OCI-LY1 (cell line): ENCODE measurements around the gene XRCC1.
"Not testable (repeated sequence)": the region's sequence is repeated elsewhere in the genome, so short reads cannot be mapped to it uniquely, and the experiment has no call there.

ENCODE experiments used
- H2AFZ ChIP-seq: fragments of 200-600 bp; sonication (generic), shearing (Covaris generic); 2 replicates; pipeline ENCODE4 v1.6.0; 2014; ENCODE audit warnings: antibody characterized with exemption, mild to moderate bottlenecking, low read length
- H3F3A ChIP-seq: fragments of 200-600 bp; sonication (generic), shearing (Covaris generic); 2 replicates; pipeline ENCODE4 v1.6.0; 2014; ENCODE audit warnings: mild to moderate bottlenecking, antibody characterized with exemption, low read length, moderate library complexity; ENCODE audit not compliant: insufficient read depth
- H3K27ac ChIP-seq: fragments of 200-600 bp; sonication (generic); 2 replicates; pipeline ENCODE4 v1.5.1; 2014; ENCODE audit warnings: low read length, mixed run types, mild to moderate bottlenecking, low read depth; ENCODE audit not compliant: poor library complexity, severe bottlenecking
- H3K27me3 ChIP-seq: fragments of 200-600 bp; sonication (generic); 2 replicates; pipeline ENCODE4 v1.6.0; 2014; ENCODE audit warnings: antibody characterized with exemption, mild to moderate bottlenecking, low read length, moderate library complexity; ENCODE audit not compliant: insufficient read depth
- H3K36me3 ChIP-seq: fragments of 200-600 bp; sonication (generic); 2 replicates; pipeline ENCODE4 v1.6.1; 2014; ENCODE audit warnings: mild to moderate bottlenecking, antibody characterized with exemption, low read length, moderate library complexity, mixed read lengths; ENCODE audit not compliant: insufficient read depth
- H3K4me1 ChIP-seq: fragments of 200-600 bp; sonication (generic); 2 replicates; pipeline ENCODE4 v1.5.1; 2014; ENCODE audit warnings: mild to moderate bottlenecking, low read length, moderate library complexity; ENCODE audit not compliant: insufficient read depth, severe bottlenecking
- H3K4me2 ChIP-seq: fragments of 200-600 bp; sonication (generic), shearing (Covaris generic); 2 replicates; pipeline ENCODE4 v1.6.1; 2014; ENCODE audit warnings: low read length
- H3K4me3 ChIP-seq: fragments of 200-600 bp; sonication (generic); 2 replicates; pipeline ENCODE4 v1.5.1; 2014; ENCODE audit warnings: low read length, low read depth, mild to moderate bottlenecking, mixed read lengths; ENCODE audit not compliant: poor library complexity, severe bottlenecking
- H3K79me2 ChIP-seq: fragments of 200-600 bp; shearing (Covaris generic); 2 replicates; pipeline ENCODE4 v1.6.1; 2016; ENCODE audit warnings: mixed run types, low read length, mixed read lengths; ENCODE audit not compliant: insufficient read depth
- H3K9ac ChIP-seq: fragments of 200-600 bp; sonication (generic), shearing (Covaris generic); 2 replicates; pipeline ENCODE4 v1.6.1; 2014; ENCODE audit warnings: mild to moderate bottlenecking, low read length, mixed read lengths
- H3K9me2 ChIP-seq: fragments of 200-600 bp; sonication (generic), shearing (Covaris generic); 2 replicates; pipeline ENCODE4 v1.6.1; 2014; ENCODE audit warnings: low read depth, mild to moderate bottlenecking, low read length, mixed read lengths
- H3K9me3 ChIP-seq: fragments of 200-600 bp; shearing (Covaris generic); 2 replicates; pipeline ENCODE4 v1.6.1; 2014; ENCODE audit warnings: low read length, mixed read lengths
- H4K20me1 ChIP-seq: fragments of 200-600 bp; sonication (generic), shearing (Covaris generic); 2 replicates; pipeline ENCODE4 v1.6.0; 2016; ENCODE audit warnings: mild to moderate bottlenecking, low read length; ENCODE audit not compliant: insufficient read depth
- CTCF ChIP-seq: fragments of 200-600 bp; sonication (generic), shearing (Covaris generic); IDR thresholded peaks from 2 replicates; pipeline ENCODE4 v1.5.1; 2017; ENCODE audit warnings: mild to moderate bottlenecking, antibody characterized with exemption, low read length, moderate library complexity, mixed read lengths
- EZH2 ChIP-seq: fragments of 200-600 bp; sonication (generic), shearing (Covaris generic); IDR thresholded peaks from 2 replicates; pipeline ENCODE4 v1.8.0; 2017; ENCODE audit warnings: borderline replicate concordance, mixed run types, mild to moderate bottlenecking, antibody characterized with exemption, low read length, moderate library complexity, mixed read lengths

The XRCC1 gene

GRCh38 chr19:43591904-43592772 is 16.8 kb upstream of the XRCC1 start:
- H3K9me2 ChIP-seq, result no peaks in the 10 kb centered on the region
- H4K20me1 ChIP-seq, result no peaks in the 10 kb centered on the region
- no peak overlapping the region for H3K9ac ChIP-seq
- peaks cover 13% of the 10 kb centered on the region; the same call in 1 of the 2 replicates for H3K36me3 ChIP-seq
- no peaks in the 10 kb centered on the region for H3K27me3 ChIP-seq
- no peaks in the 10 kb centered on the region for H3K9me3 ChIP-seq
- H3K27ac ChIP-seq, result no peak overlapping the region
- peaks cover 6% of the 10 kb centered on the region for H3K79me2 ChIP-seq
- no peak overlapping the region for H2AFZ ChIP-seq
- no peak overlapping the region for H3K4me2 ChIP-seq
- H3F3A ChIP-seq, result no peaks in the 10 kb centered on the region
- peaks cover 22% of the 10 kb centered on the region for H3K4me1 ChIP-seq
- H3K4me3 ChIP-seq, result no peak overlapping the region
- TF ChIP-seq EZH2 (no peak), CTCF (no peak)

GRCh38 chr19:43589678-43590077 is 14.4 kb upstream of the XRCC1 start:
- Histone ChIP-seq H3K27ac (no peak overlapping the region), H3K9ac (no peak overlapping the region), H3F3A (no peaks in the 10 kb centered on the region), H3K4me3 (no peak overlapping the region), H2AFZ (no peak overlapping the region), H3K4me1 (peaks cover 10% of the 10 kb centered on the region), H4K20me1 (no peaks in the 10 kb centered on the region), H3K79me2 (no peaks in the 10 kb centered on the region), H3K27me3 (no peaks in the 10 kb centered on the region), H3K36me3 (peaks cover 13% of the 10 kb centered on the region; the same call in 1 of the 2 replicates), H3K4me2 (no peak overlapping the region), H3K9me2 (no peaks in the 10 kb centered on the region), H3K9me3 (no peaks in the 10 kb centered on the region)
- TF ChIP-seq CTCF (no peak), EZH2 (no peak)

- peaks cover 13% of the 10 kb centered on the region; the same call in 1 of the 2 replicates for H3K36me3 ChIP-seq
- H3K9me2 ChIP-seq, result no peaks in the 10 kb centered on the region
- no peak overlapping the region for H3K4me3 ChIP-seq
- H3K9me3 ChIP-seq, result no peaks in the 10 kb centered on the region
- no peaks in the 10 kb centered on the region for H3K79me2 ChIP-seq
- TF ChIP-seq CTCF, result no peak
- no peak for TF ChIP-seq EZH2
- H3K27me3 ChIP-seq, result no peaks in the 10 kb centered on the region
- H3K4me1 ChIP-seq, result peaks cover 12% of the 10 kb centered on the region
- no peak overlapping the region for H3K4me2 ChIP-seq
- no peaks in the 10 kb centered on the region for H3F3A ChIP-seq
- no peak overlapping the region for H3K9ac ChIP-seq
- H3K27ac ChIP-seq, result no peak overlapping the region
- H4K20me1 ChIP-seq, result no peaks in the 10 kb centered on the region
- H2AFZ ChIP-seq, result no peak overlapping the region
These were observed 13.9 kb upstream of the XRCC1 start for GRCh38 chr19:43589277-43589676.

GRCh38 chr19:43587029-43587428 is 11.7 kb upstream of the XRCC1 start:
- peaks cover 20% of the 10 kb centered on the region for H3K4me1 ChIP-seq
- not testable (repeated sequence) for H3K27ac ChIP-seq, H4K20me1 ChIP-seq, H2AFZ ChIP-seq, H3K4me3 ChIP-seq, H3K9me3 ChIP-seq, H3F3A ChIP-seq, H3K27me3 ChIP-seq, H3K36me3 ChIP-seq, H3K9me2 ChIP-seq, H3K4me2 ChIP-seq, H3K79me2 ChIP-seq, H3K9ac ChIP-seq
